ENCODE results near the gene REEP5.

REEP5 gene

DNA sequence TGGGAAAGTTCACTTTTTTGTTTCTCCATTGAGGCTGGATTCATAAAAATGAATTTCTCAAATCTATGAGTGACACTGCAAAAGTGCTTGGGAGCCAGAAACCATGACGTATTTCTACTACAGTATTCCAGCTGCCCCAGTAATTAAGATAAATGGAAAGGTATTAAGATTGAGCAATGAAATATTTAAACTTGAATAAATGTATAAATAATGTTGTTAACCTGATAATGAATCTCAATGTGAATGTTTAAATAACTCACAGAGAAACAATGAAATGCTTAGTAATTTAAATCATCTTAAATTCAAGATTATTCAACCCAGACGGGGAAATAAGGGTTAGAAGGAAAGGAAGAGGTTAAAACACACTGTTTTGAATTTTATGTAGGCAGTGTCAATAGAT is 72.1 kb downstream of the REEP5 start:
- Histone ChIP-seq H3K4me1 (no peaks in the 10 kb centered on the region), H3K4me3 (no peak overlapping the region), H4K20me1 (no peaks in the 10 kb centered on the region), H3K27ac (no peak overlapping the region), H3K4me2 (no peak overlapping the region), H3K9me3 (replicated peaks in 1 of 11) (peaks cover 4 to 16% (median 11%) of the 10 kb centered on the region in 11 experiments; a peak in 15 of 22 replicates), H3K36me3 (no peaks in the 10 kb centered on the region), H3K9ac (no peak overlapping the region), H3K27me3 (no peaks in the 10 kb centered on the region)
- TF ChIP-seq Cebpa-rat (IDR thresholded peaks at IDR 0.05): no peak

DNA sequence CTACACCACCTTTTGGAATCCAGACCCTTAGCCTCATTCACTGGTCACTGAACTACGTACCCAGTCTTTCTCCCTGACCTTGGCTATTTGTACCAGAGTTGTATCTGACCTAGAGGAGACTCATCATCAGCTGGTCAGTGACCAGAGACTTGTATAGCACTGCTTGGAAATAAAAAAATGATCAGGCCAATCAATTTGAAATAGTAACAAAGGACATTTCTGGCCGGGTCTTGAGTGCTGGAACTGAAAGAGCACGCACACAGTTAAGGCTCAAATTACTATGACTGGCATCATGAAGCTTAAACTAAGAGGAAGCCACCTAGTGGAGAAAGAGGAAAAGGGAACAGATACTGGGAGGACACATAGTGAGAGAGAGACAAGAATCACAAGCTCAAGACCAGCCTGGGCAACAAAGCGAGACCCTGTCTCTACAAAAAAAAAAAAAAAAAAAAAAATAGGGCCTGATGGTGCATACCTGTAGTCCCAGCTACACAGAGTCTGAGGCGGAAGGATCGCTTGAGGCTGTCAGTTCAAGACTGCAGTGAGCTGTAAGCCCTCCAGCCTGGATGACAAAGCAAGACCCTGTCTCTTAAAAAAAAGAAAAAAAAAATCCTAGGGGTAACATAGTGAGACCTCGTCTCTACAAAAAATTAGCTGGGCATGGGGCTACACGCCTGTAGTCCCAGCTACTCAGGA is 73.8 kb downstream of the REEP5 start:
- H3K4me3 ChIP-seq: no peak overlapping the region

DNA sequence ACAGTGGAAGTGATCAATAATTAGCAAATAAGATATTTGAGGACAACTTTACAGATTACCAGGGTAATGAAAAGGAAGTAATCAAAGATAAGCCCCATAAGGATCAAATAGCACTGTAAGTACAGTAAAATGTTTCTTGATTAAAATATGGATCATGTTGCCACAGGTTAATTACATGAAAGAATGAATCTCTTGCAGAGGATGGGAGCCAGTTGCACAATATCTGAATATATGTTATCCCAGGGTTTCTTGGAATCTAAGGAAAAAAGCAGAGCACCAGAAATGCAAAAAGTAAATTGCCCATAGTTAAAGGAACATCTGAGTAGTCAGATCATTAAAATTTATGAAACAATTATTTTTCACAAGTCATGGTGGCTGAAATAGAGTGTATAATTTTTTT is 74.7 kb downstream of the REEP5 start:
- no peaks in the 10 kb centered on the region for H4K20me1 ChIP-seq
- no peak overlapping the region for H3K9ac ChIP-seq
- no peak overlapping the region for H3K4me3 ChIP-seq
- no peak overlapping the region for H3K27ac ChIP-seq
- TF ChIP-seq Cebpa-rat (IDR thresholded peaks at IDR 0.05): no peak
- H3K9me3 ChIP-seq (replicated peaks in 1 of 11): no peaks in the 10 kb centered on the region
- H3K4me2 ChIP-seq: no peak overlapping the region
- peaks cover 3 to 17% (median 10%) of the 10 kb centered on the region in 11 experiments; a peak in 17 of 22 replicates for H3K36me3 ChIP-seq
- H3K4me1 ChIP-seq: no peaks in the 10 kb centered on the region
- H3K27me3 ChIP-seq: no peaks in the 10 kb centered on the region

More for the DNA sequence above, 73.8 kb downstream of the REEP5 start:
- Histone ChIP-seq H3K36me3 (peaks cover 0 to 8% (median 1%) of the 10 kb centered on the region in 11 experiments; a peak in 6 of 22 replicates), H3K27me3 (no peaks in the 10 kb centered on the region), H3K4me1 (no peaks in the 10 kb centered on the region), H3K9me3 (replicated peaks in 1 of 11) (no peaks in the 10 kb centered on the region), H3K9ac (no peak overlapping the region), H3K27ac (no peak overlapping the region), H3K4me2 (no peak overlapping the region), H4K20me1 (no peaks in the 10 kb centered on the region)
- TF ChIP-seq Cebpa-rat (IDR thresholded peaks at IDR 0.05): no peak

DNA sequence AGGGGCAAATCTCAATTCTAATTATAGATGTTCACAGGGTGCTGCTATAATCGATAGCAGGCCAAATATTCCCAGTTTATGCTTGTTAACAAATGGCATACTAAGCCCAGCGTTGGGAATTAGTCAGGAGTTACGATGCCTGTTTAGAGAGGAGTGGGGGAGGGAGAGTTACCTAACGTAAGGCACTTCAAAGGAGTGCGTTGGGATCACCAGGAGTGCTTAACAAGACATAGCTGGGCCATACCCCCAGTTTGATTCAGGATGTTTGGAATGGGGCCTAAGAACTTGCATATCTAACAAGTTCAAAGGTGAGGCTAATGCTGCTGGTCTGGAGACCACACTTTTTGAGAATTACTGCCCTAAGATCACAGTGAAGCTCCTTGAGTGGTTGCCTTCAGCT is 75.5 kb downstream of the REEP5 start:
- no peaks in the 10 kb centered on the region for H3K27me3 ChIP-seq
- H3K4me1 ChIP-seq: no peaks in the 10 kb centered on the region
- no peak overlapping the region for H3K27ac ChIP-seq
- peaks cover 7 to 25% (median 17%) of the 10 kb centered on the region in 11 experiments; a peak in 19 of 22 replicates for H3K36me3 ChIP-seq
- no peaks in the 10 kb centered on the region for H3K9me3 ChIP-seq (replicated peaks in 1 of 11)
- H3K9ac ChIP-seq: no peak overlapping the region
- H4K20me1 ChIP-seq: no peaks in the 10 kb centered on the region
- no peak overlapping the region for H3K4me2 ChIP-seq
- no peak for TF ChIP-seq Cebpa-rat (IDR thresholded peaks at IDR 0.05)
- no peak overlapping the region for H3K4me3 ChIP-seq

DNA sequence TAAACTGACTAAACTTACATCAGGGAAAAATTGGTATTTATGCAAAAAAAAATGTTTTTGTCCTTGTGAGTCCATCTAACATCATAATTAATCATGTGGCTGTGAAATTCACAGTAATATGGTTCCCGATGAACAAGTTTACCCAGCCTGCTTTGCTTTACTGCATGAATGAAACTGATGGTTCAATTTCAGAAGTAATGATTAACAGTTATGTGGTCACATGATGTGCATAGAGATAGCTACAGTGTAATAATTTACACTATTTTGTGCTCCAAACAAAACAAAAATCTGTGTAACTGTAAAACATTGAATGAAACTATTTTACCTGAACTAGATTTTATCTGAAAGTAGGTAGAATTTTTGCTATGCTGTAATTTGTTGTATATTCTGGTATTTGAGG is 77.5 kb downstream of the REEP5 start:
- H3K27me3 ChIP-seq: no peaks in the 10 kb centered on the region

DNA sequence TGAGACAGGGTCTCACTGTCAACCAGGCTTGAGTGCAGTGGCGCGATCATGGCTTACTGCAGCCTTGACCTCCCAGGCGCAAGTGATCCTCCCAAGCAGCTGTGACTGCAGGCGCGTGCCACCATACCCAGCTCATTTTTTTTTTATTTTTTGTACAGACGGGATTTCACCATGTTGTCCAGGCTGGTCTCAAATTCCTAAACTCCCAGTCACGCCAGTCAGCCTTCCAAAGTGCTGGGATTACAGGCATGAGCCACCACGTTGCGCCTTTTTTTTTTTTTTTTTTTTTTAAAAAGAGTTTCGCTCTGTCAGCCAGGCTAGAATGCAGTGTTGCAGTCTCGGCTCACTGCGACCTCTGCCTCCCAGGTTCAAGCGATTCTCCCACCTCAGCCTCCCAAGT is 88.1 kb downstream of the REEP5 start:
- H3K36me3 ChIP-seq: peaks cover 68 to 99% (median 90%) of the 10 kb centered on the region in 11 experiments

More for the DNA sequence above, 77.5 kb downstream of the REEP5 start:
- Histone ChIP-seq H3K9me3 (replicated peaks in 1 of 11) (no peaks in the 10 kb centered on the region), H4K20me1 (no peaks in the 10 kb centered on the region), H3K9ac (no peak overlapping the region), H3K36me3 (peaks cover 27 to 45% (median 38%) of the 10 kb centered on the region in 11 experiments), H3K27ac (no peak overlapping the region), H3K4me3 (no peak overlapping the region), H3K4me2 (no peak overlapping the region), H3K4me1 (no peaks in the 10 kb centered on the region)
- no peak for TF ChIP-seq Cebpa-rat (IDR thresholded peaks at IDR 0.05)

DNA sequence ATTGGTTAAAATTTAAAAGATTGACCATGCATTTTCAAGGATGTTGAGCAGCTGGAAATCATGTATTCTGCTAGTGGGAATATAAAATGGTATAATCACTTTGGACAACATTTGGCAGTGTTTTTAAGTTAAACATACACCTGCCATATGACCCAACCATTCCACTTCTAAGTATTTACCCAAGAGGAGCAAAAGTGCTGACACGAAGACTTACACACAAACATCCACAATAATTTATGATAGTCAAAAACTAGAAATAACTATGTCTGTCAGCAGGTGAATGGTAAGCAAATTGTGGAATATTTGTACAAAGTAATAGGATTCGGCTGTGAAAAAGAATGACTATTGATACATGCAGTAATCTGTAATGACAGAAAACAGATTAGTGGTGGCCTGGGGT is 91.6 kb downstream of the REEP5 start:
- Histone ChIP-seq H3K27me3 (no peaks in the 10 kb centered on the region), H3K27ac (no peak overlapping the region), H3K36me3 (peaks cover 68 to 100% (median 90%) of the 10 kb centered on the region in 11 experiments), H3K4me1 (no peaks in the 10 kb centered on the region), H3K4me2 (no peak overlapping the region), H3K4me3 (no peak overlapping the region), H3K9me3 (replicated peaks in 1 of 11) (no peaks in the 10 kb centered on the region), H3K9ac (no peak overlapping the region), H4K20me1 (no peaks in the 10 kb centered on the region)
- TF ChIP-seq Cebpa-rat (IDR thresholded peaks at IDR 0.05): no peak

More for the DNA sequence above, 88.1 kb downstream of the REEP5 start:
- TF ChIP-seq Cebpa-rat (IDR thresholded peaks at IDR 0.05): no peak
- Histone ChIP-seq H3K4me1 (no peaks in the 10 kb centered on the region), H3K9me3 (replicated peaks in 1 of 11) (no peaks in the 10 kb centered on the region), H4K20me1 (no peaks in the 10 kb centered on the region; a peak in 1 of 22 replicates), H3K9ac (no peak overlapping the region), H3K27me3 (no peaks in the 10 kb centered on the region), H3K4me3 (no peak overlapping the region), H3K4me2 (no peak overlapping the region), H3K27ac (no peak overlapping the region)

Measured in BLaER1 treated with 17β-estradiol and CSF1 and Interleukin-3, amounts not matched to agents 10 nM and 100 nM (cell line).